Heart left ventricle (tissue), 16 donors: Measurements from ENCODE around the gene TMEM79. TPM values are rescaled to one million over a fixed set of nuclear protein-coding genes. Genes with fewer than 3 reads are reported as not detected.

ENCODE experiments used
- ATAC-seq, 4 donors: fragments of 200-7000 bp; cut with Tn5 transposase; one replicate each; pipeline ENCODE4 v1.9.1; 2020 to 2022; ENCODE audit warnings: moderate library complexity in 4 of 4, mild to moderate bottlenecking in 3 of 4, moderate number of reproducible peaks in 1 of 4
- DNase-seq, 5 donors: peaks; one replicate each; pipeline ENCODE4 v3.0.0-alpha.2; 2020
- H3K27ac ChIP-seq, 12 donors: fragments of 200-600 bp; sonication (generic) in 4 of 12; one replicate each; pipeline versions ENCODE4 v1.5.0 to v1.8.0; 2016 to 2022; ENCODE audit warnings: mild to moderate bottlenecking in 2 of 12
- H3K27me3 ChIP-seq, 9 donors: fragments of 200-600 bp; sonication (generic) in 2 of 9; one replicate each; pipeline versions ENCODE4 v1.5.1 to v1.8.0; 2016 to 2022; ENCODE audit warnings: mild to moderate bottlenecking in 3 of 9
- H3K36me3 ChIP-seq, 9 donors: fragments of 200-600 bp; sonication (generic) in 2 of 9; one replicate each; pipeline versions ENCODE4 v1.5.0 to v1.8.0; 2018 to 2022; ENCODE audit warnings: mild to moderate bottlenecking in 2 of 9
- H3K4me1 ChIP-seq, 12 donors: fragments of 200-600 bp; sonication (generic) in 4 of 12; one replicate each; pipeline versions ENCODE4 v1.5.0 to v1.8.0; 2016 to 2022; ENCODE audit warnings: mild to moderate bottlenecking in 3 of 12
- H3K4me3 ChIP-seq, 12 donors: fragments of 200-600 bp; sonication (generic) in 4 of 12; one replicate each; pipeline versions ENCODE4 v1.5.0 to v1.8.0; 2017 to 2022; ENCODE audit warnings: mild to moderate bottlenecking in 9 of 12, moderate library complexity in 4 of 12
- H3K9me3 ChIP-seq, 12 donors: fragments of 200-600 bp; sonication (generic) in 4 of 12; one replicate each; pipeline versions ENCODE4 v1.5.0 to v1.8.0; 2016 to 2022; ENCODE audit warnings: mild to moderate bottlenecking in 1 of 12
- CTCF ChIP-seq, 12 donors: fragments of 200-600 bp; sonication (generic) in 4 of 12; IDR thresholded peaks; one replicate each; pipeline versions ENCODE4 v1.5.0 to v1.8.0; 2018 to 2022; ENCODE audit warnings: antibody characterized with exemption in 12 of 12, mild to moderate bottlenecking in 5 of 12
- POLR2A ChIP-seq, 2 donors: fragments of 450-650 bp; IDR thresholded peaks; one replicate each; pipeline ENCODE4 v1.6.1; 2017; ENCODE audit warnings: antibody characterized with exemption in 2 of 2, mild to moderate bottlenecking in 2 of 2, moderate library complexity in 2 of 2
- WGBS, 4 donors: extraction: QIAGEN DNeasy Blood & Tissue Kit in 2 of 4; methylation state at CpG; one replicate each; pipeline versions ENCODE4 v1.1.5 to v1.1.7; 2013 to 2018; 5-methylcytosine and 5-hydroxymethylcytosine counted together
- intact Hi-C, 10 donors: fragments of 100-400 bp; cut with DNase I; formaldehyde crosslinking; loops; one replicate each; pipeline versions ENCODE4 v1.11.1 to v1.14.2; 2022
- polyA plus RNA-seq, 2 donors: library from polyadenylated mRNA; stranded (reverse); fragments of 200-250 nt; gene quantifications; one replicate each; pipeline ENCODE4 v1.2.3, GENCODE V29; 2013
- total RNA-seq, 9 donors: library from RNA; depleted of rRNA in 2 of 9; stranded (reverse); fragments of >200 nt in 2 of 9; fragmentation: NEBNext Ultra II Directional in 3 of 9; extraction: Animal tissue kit (Norgen Biotek cat#: 25700) in 3 of 9; gene quantifications; one replicate each; pipeline versions ENCODE4 v1.1.0 to v1.2.4, GENCODE V29; 2016 to 2023
- donor health status: ischemic (EF 13 %, LVEDD 7.1; RV severe dilation, severe dysfunction).
- donor health status: healthy with polysubstance abuse.
- donor health status: DM: no; HTN: yes; CAD: no.
- donor health status: DM: no; HTN: no; CAD: no.
- donor health status: ischemic (EF 25% LVEDD 6.9; RV normal size, moderate dysfunction).
- donor health status: ischemic (EF 25% LVEDD 5.7; RV mildly dilated, moderate dysfunction).
- donor health status: healthy.
- donor health status: DM: yes; HTN: yes; CAD: no.
- donor health status: ischemic (EF 35%, LVEDD 5.7; RV mildly dilated, moderate dysfunction).
- donor health status: nonischemic (EF 11% LVEDD 7.7; RV severe dilation, severe dysfunction).
- donor health status: DM: yes; HTN: yes; CAD: no.
- donor health status: PGD.
- donor health status: ischemic (EF 29% LVEDD 5.4; RV normal size, mild dysfunction).
- donor health status: nonischemic (EF 23%, LVEDD 6.1; RV moderate dilation, normal function).

Gene TMEM79
- total and polyA plus RNA-seq, 11 donors: 0.83 to 2.7 (median 1.3) TPM

GRCh38 chr1:156282479-156283222, 1.5 kb upstream of the TMEM79 start, which contains the start of gene SMG5:
Gene SMG5 (minus strand): TSS chr1:156282825. CDS start chr1:156282680, 145 bp downstream.
- peak; percentile 88 to 92 (median 88) for ATAC-seq
- H3K27me3 ChIP-seq: no peaks in the 10 kb centered on the region
- peaks cover 0 to 28% (median 21%) of the 10 kb centered on the region in 9 donors for H3K36me3 ChIP-seq
- peak within 1 kb of the TSS; percentile 68 to 100 (median 84) for H3K4me3 ChIP-seq
- 0 to 1% (median 0%) methylated on average over 44 to 50 of the region's 50 CpGs for WGBS, 4 donors
- peak within 1 kb of the TSS; percentile 84 to 98 (median 92) for H3K27ac ChIP-seq
- H3K4me1 ChIP-seq: peaks cover 5 to 59% (median 30%) of the 10 kb centered on the region in 12 donors
- TF ChIP-seq POLR2A (IDR thresholded peaks at IDR 0.05): peak; percentile 59 to 91
- TF ChIP-seq CTCF (IDR thresholded peaks at IDR 0.05): no peak
- DNase-seq: peak; percentile 98 to 99 (median 98)
- intact Hi-C loops: loop anchor here in 2 of 10 donors (1.0 to 2.0 kb wide), 2 partner anchors 56 kb away; partner anchors contain the start of genes CCT3 (in 2 of the 2) and TSACC (in 2 of the 2)
- H3K9me3 ChIP-seq: no peaks in the 10 kb centered on the region

GRCh38 chr1:156283521-156283920, 604 bp upstream of the TMEM79 start:
- no peak for ATAC-seq
- intact Hi-C loops: loop anchor here in 2 of 10 donors (1.0 to 2.0 kb wide), 2 partner anchors 55 kb away; partner anchors contain the start of genes CCT3 (in 2 of the 2) and TSACC (in 2 of the 2)
- peak overlapping the region in 7 of 12 donors; percentile 86 to 98 (median 94) for H3K27ac ChIP-seq

GRCh38 chr1:156284757-156285156, 632 bp downstream of the TMEM79 start:
- Histone ChIP-seq H3K4me1 (peaks cover 5 to 42% (median 29%) of the 10 kb centered on the region in 12 donors), H3K27me3 (no peaks in the 10 kb centered on the region), H3K36me3 (peaks cover 0 to 20% (median 15%) of the 10 kb centered on the region in 9 donors), H3K9me3 (no peaks in the 10 kb centered on the region), H3K27ac (no peak overlapping the region), H3K4me3 (no peak overlapping the region)
- intact Hi-C loops: no loop called here
- TF ChIP-seq CTCF (IDR thresholded peaks at IDR 0.05): no peak
- DNase-seq: no peak
- WGBS, 4 donors: 73 to 89% (median 85%) methylated on average over 2 to 4 of the region's 4 CpGs
- ATAC-seq: no peak

More at GRCh38 chr1:156283521-156283920, 604 bp upstream of the TMEM79 start:
- peaks cover 0 to 20% (median 12%) of the 10 kb centered on the region in 9 donors for H3K36me3 ChIP-seq
- H3K4me1 ChIP-seq: peaks cover 5 to 50% (median 30%) of the 10 kb centered on the region in 12 donors
- WGBS, 4 donors: 75 to 93% (median 89%) methylated on average over 1 of the region's 1 CpG
- H3K4me3 ChIP-seq: peak overlapping the region; percentile 68 to 100 (median 84)
- H3K9me3 ChIP-seq: no peaks in the 10 kb centered on the region
- no peak for DNase-seq
- no peaks in the 10 kb centered on the region for H3K27me3 ChIP-seq
- no peak for TF ChIP-seq CTCF (IDR thresholded peaks at IDR 0.05)
- TF ChIP-seq POLR2A (IDR thresholded peaks at IDR 0.05): no peak

GRCh38 chr1:156285437-156285836, 1.3 kb downstream of the TMEM79 start:
- H3K27me3 ChIP-seq: no peaks in the 10 kb centered on the region
- H3K27ac ChIP-seq: no peak overlapping the region
- no peak overlapping the region for H3K4me3 ChIP-seq
- H3K4me1 ChIP-seq: peaks cover 5 to 35% (median 23%) of the 10 kb centered on the region in 12 donors
- ATAC-seq (no peak), DNase-seq (no peak)
- 91 to 96% (median 94%) methylated on average over 6 to 21 of the region's 21 CpGs for WGBS, 4 donors
- no peaks in the 10 kb centered on the region for H3K9me3 ChIP-seq
- peaks cover 0 to 22% (median 11%) of the 10 kb centered on the region in 9 donors for H3K36me3 ChIP-seq
- intact Hi-C loops: no loop called here
- no peak for TF ChIP-seq POLR2A (IDR thresholded peaks at IDR 0.05)
